Right ventricle myocardium superior (tissue), 1 donor: ENCODE measurements around the gene PLCD4. TPM values are rescaled to one million over a fixed set of nuclear protein-coding genes. Genes with fewer than 3 reads are reported as not detected.

Source experiments
- ATAC-seq: fragments of 200-7000 bp; cut with Tn5 transposase; one replicate; pipeline ENCODE4 v1.9.1; 2020; ENCODE audit warnings: mild to moderate bottlenecking; ENCODE audit not compliant: poor library complexity
- DNase-seq: peaks from one replicate; pipeline ENCODE4 v3.0.0-alpha.2; 2020
- intact Hi-C: fragments of 100-400 bp; cut with DNase I; formaldehyde crosslinking; loops from one replicate; pipeline ENCODE4 v1.11.2; 2022
- long read RNA-seq: library from polyadenylated mRNA; unstranded; transcript quantifications from one replicate; pipeline ENCODE4 v2.0.0, GENCODE V29; 2021
- total RNA-seq: library from RNA; stranded (reverse); fragmentation: NEBNext Ultra II Directional; extraction: Animal tissue kit (Norgen Biotek cat#: 25700); gene quantifications from one replicate; pipeline ENCODE4 v1.2.1, GENCODE V29; 2021
- donor health status: DM: no; HTN: yes; CAD: no; lungs with severe emphysema.

Gene PLCD4
- total RNA-seq = 0.62 TPM
- long read RNA-seq = 0 reads

DNA sequence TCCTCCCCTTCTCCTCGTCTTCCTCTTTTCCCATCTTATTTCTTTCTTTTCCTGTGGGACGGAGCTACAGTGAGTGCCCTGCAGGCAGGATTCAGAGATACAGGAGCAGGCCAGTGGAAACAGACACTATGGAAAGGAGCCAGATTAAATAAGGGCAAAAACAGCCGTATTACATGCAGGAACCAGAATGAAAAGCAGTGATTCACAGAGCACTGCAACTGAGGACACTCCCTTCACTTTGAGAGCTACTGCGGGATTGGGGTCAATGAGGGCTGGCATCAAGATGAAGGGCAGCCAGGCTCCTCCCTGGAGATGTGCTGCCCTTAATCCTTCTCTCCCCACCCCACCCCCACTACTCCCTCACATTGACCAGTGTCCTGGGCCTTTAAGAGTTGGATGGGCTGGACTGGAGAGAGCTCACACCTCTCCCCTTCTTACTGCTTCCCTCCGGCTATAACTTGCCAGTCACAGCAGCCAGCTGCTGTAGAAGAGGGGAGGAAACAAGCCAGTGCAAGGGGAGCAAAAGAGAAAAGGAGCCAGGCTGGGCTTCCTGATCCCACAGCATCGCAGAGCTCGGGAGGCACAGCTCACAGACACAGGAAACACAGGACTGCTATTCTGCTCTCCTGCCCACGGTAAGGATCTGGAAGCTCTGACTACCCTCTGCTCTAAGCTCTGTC lies at the start of gene PLCD4:
TSS of gene PLCD4 (plus strand) at position 464 of the 680 bp plus-strand sequence. CDS start 7,841 bp downstream, outside the sequence.
- intact Hi-C loops = no loop called here
- DNase-seq = no peak

GRCh38 chr2:218557941-218558340 lies 49.8 kb upstream of the PLCD4 start:
- DNase-seq = no peak
- intact Hi-C loops = no loop called here
- no peak for ATAC-seq

More for the DNA sequence above, at the start of gene PLCD4:
- ATAC-seq = peak; percentile 74

- DNase-seq (no peak), ATAC-seq (no peak)
- intact Hi-C loops = no loop called here
Observed at GRCh38 chr2:218558986-218559385, 48.7 kb upstream of the PLCD4 start.

DNA sequence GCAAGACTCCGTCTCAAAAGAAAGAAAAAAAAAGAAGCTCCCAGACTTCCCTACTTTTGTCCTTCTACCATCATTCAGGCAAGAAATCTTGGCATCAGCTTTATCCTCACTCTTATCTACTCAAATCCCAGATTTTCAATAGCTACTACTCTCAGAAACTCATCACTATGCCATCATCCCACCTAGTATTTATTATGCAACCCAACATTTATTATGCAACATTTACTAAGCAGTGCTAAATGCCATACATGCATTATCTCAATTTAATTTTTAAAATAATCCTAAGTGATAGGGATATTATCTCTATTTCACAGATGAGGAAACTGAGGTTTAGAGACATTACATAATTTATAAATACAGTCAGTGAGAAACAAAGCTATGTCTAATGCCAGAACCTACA lies 43.6 kb upstream of the PLCD4 start:
- DNase-seq (no peak), ATAC-seq (no peak)
- intact Hi-C loops = loop anchor here (10.0 kb wide), 1 partner anchor 91 kb away; the partner anchor contains the start of genes BCS1L and ZNF142

- DNase-seq = no peak
- no peak for ATAC-seq
- intact Hi-C loops = loop anchor here (2.0 to 10.0 kb wide), 2 partner anchors 89 to 159 kb away; partner anchors contain the start of genes BCS1L and ZNF142
Observed at GRCh38 chr2:218566296-218566695, 41.4 kb upstream of the PLCD4 start.

GRCh38 chr2:218567797-218568189 lies 39.9 kb upstream of the PLCD4 start:
- DNase-seq (no peak), ATAC-seq (peak; percentile 32)
- intact Hi-C loops = loop anchor here (2.0 to 10.0 kb wide), 2 partner anchors 87 to 161 kb away; partner anchors contain the start of genes BCS1L and ZNF142

DNA sequence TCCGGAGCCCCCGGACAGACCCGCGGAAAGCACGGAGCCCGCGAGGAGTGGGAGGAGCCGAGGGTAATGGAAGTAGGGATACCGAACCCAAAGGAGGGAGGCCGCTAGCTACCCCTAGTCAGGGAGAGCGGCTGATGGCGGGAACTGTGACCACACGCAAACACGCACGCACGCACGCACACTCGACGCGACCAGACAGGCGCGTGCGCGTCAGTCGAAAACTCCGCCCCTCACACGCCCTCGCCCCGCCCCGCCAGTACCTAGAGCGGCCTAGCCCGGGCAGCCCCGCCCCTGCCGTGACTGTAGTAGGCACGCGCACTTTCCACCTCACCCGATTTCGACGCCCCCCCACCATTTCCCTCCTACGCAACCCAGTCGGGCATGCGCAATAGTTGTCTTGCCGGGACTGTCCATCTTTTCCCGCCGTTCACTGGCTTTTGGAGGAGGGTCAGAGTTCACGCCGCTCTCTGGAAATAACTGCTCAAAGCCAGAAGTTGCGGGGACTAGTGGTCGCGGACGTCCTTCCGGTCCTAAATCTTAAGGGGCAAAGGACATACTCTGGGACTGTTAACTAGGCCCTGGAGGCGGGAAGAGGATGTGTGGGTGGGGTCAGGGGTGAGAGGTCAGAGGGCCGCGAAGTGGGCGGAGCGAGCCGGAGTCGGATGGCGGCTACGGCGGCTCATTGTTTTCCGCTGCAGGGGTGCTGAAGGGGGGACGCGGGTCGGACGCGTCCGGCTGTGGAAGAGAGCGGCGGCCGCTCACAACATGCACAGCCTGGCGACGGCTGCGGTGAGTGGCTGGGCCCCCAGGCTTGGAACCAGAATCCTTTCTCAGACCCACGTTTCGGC lies 39.3 kb upstream of the PLCD4 start, which contains the start of the genes CNOT9 and USP37:
TSS of gene CNOT9 (plus strand) at position 650 of the 848 bp plus-strand sequence. CDS start at position 766, 116 bp downstream.
TSS of gene USP37 (minus strand) at position 162 of the 848 bp plus-strand sequence. CDS start 9,698 bp downstream, outside the sequence.
- intact Hi-C loops = loop anchor here (10.0 kb wide), 1 partner anchor 86 kb away; the partner anchor contains the start of genes BCS1L and ZNF142
- DNase-seq (peak; percentile 100), ATAC-seq (peak; percentile 98)

- peak; percentile 9 for ATAC-seq
Observed at GRCh38 chr2:218569038-218569431, 38.7 kb upstream of the PLCD4 start.

DNA sequence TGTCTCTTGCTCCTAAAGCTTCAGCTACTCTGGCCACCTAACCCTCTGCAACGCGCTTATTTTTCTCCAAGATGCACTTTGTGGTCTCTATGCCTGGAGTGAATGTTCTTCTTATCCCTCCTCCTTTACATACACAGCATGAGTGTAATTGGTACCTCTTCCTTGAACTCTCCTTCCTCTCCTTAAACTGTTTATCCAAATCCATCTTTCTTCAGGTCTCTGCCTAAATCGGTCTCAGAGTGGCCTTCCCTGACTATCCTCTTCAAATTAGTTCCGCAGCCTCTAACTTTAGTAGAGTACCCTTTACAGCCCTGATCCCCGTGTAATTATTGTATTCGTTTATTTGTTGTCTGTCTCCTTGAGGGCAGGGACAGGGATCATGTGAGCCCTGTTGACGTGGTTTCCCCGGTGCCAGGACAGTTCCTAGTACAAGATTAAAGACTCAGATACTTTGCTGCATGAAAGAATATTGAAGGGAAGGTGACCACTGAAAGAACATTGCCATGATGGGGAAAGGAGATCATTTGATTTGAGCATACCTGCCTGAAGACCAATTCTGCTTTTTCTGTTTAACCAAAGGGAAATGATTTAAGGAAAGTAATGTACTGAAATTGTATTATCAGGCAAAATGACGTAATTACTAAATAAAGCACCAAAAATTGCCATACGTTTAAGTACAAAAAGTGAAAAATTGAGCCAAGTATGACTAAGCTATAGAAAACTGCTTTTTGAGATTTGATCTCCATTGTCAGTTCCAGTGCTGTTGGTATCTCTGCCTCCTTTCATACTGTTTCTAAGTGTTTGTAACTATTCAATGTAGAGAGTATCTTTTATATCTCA lies 37.8 kb upstream of the PLCD4 start:
- ATAC-seq (peak; percentile 10), DNase-seq (no peak)
- intact Hi-C loops = loop anchor here (10.0 kb wide), 1 partner anchor 85 kb away; the partner anchor contains the start of genes BCS1L and ZNF142

More at GRCh38 chr2:218569038-218569431, 38.7 kb upstream of the PLCD4 start:
- intact Hi-C loops = loop anchor here (10.0 kb wide), 1 partner anchor 86 kb away; the partner anchor contains the start of genes BCS1L and ZNF142
- peak; percentile 54 for DNase-seq

DNA sequence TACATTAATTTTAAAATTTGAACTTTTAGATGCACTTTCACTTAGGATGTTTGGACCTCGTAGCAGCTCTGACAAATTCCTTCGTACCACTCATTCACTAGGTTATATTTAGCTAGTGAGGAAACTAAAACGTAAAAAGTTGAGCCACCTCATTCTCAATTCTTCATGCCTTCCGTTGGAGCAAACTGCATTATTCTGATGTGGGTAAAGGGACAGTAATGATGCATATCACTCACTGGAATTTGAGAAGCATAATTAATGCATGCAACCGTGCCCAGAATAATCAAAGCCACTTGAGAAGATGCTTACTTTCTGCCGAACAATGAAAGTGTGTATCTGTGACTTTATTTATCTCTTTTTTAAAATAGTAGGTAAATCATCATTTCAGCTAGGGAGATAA lies 36.8 kb upstream of the PLCD4 start:
- no peak for DNase-seq
- ATAC-seq = no peak
- intact Hi-C loops = no loop called here

GRCh38 chr2:218576854-218577253 lies 30.8 kb upstream of the PLCD4 start:
- DNase-seq (no peak), ATAC-seq (no peak)
- intact Hi-C loops = no loop called here

GRCh38 chr2:218577482-218578220 lies 30.0 kb upstream of the PLCD4 start:
- DNase-seq (no peak), ATAC-seq (peak; percentile 75)
- intact Hi-C loops = no loop called here

GRCh38 chr2:218578272-218578877 lies 29.3 kb upstream of the PLCD4 start:
- ATAC-seq (no peak), DNase-seq (no peak)
- intact Hi-C loops = no loop called here

DNA sequence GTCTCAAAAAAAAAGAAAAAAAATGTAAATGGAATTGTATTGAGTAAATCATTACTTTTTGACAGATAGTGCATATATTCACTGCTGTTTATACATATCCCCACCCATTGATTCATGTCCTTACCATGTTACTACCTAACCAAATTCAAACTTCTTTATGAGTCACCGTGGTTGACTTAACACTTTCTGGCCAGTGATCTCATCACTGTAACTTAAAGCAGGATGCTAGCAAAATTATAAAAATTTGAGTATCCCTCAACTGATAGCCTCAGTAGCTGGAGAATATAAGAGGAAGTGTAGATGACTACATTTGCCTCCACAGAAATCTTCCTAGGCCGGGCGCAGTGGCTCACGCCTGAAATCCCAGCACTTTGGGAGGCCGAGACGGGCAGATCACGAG lies 25.6 kb upstream of the PLCD4 start:
- intact Hi-C loops = no loop called here
- DNase-seq (no peak), ATAC-seq (no peak)

DNA sequence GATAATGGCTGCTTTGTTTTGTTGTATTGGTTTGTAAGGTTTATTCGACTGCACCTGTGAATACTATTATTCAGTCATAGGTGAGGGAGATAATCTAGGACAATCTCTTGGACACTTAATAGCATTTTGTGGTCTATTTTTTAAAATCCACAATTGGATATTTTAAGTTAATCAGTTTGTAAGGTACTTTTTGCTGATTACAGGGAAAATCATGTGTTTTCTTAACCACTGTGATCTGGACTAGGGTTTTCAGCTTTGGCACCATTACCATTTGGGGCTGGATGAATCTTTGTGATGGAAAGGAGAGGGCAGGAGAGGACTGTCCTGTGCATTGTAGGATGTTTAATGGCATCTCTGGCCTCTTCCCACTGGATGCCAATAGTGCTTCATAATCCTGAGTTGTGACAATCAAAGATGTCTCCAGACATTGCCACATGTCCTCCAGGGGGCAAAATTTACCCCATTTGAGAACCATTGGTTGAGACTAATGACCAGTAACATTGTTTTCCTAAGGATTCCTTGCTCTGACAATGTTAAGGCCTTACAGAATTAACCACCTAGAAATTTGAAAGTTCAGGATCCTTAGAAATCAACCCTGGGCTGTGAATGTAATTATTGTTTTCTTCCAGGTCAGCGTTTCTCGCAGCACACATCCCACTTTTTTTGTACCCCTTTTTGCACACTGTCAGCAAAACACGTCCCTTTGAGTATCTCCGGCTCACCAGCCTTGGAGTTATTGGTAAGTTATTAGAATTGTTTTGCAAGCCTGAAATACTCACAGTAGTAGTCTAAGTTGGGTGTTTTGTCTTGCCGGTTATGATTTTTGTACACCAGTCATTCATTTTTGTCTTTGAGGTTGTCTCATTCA lies 23.5 kb upstream of the PLCD4 start:
- no peak for DNase-seq
- no peak for ATAC-seq
- intact Hi-C loops = no loop called here

DNA sequence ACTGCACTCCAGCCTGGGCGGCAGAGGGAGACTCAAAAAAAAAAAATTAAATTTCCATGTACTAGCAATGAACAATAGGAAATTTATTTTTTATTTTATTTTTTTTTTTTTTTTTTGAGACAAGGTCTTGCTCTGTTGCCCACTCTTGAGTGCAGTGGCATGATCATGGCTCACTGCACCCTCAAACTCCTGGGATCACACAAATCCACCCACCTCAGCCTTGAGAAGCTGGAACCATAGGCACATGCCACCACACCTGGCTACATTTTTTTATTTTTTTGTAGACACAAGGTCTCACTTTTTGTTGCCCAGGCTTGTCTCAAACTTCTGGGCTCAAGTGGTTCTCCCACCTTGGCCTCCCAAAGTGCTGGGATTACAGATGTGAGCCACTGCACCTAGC lies 22.2 kb upstream of the PLCD4 start:
- intact Hi-C loops = no loop called here
- DNase-seq = no peak
- ATAC-seq = no peak
